ENCODE results near the gene SNX8. TPM values are rescaled to one million over a fixed set of nuclear protein-coding genes. Genes with fewer than 3 reads are reported as not detected.

SNX8 gene
- total RNA-seq, 2 donors from 2014 or later: 53.0 to 53.2 TPM

GRCh38 chr7:2218444-2218785 is 95.8 kb downstream of the SNX8 start:
- H3K9ac ChIP-seq (ENCODE audit: extremely low read depth, low read length, poor library complexity, severe bottlenecking): no peak overlapping the region
- no peaks in the 10 kb centered on the region for H3K27me3 ChIP-seq (ENCODE audit: control insufficient read depth, insufficient read depth, low read length, poor library complexity, severe bottlenecking)
- no peaks in the 10 kb centered on the region for H3K9me3 ChIP-seq (ENCODE audit: control insufficient read depth, low read length)
- WGBS, 2 experiments (ENCODE audit: insufficient coverage in 1 of 2, insufficient read length in 1 of 2): 88 to 94% methylated on average over 6 to 9 of the region's 9 CpGs
- Mint-ChIP-seq H3K27ac (no peak overlapping the region), H3K36me3 (ENCODE audit: low read depth) (peaks cover 72% of the 10 kb centered on the region), H3K4me1 (peaks cover 5% of the 10 kb centered on the region), H3K4me3 (no peak overlapping the region), H3K27me3 (ENCODE audit: insufficient read depth) (no peaks in the 10 kb centered on the region), H3K9me3 (no peaks in the 10 kb centered on the region)
- H3K27ac ChIP-seq (ENCODE audit: low read depth, low read length): no peak overlapping the region
- peaks cover 65% of the 10 kb centered on the region for H3K36me3 ChIP-seq (ENCODE audit: control insufficient read depth, insufficient read depth, low read length)
- DNase-seq: no peak
- H3K4me3 ChIP-seq (ENCODE audit: low read length): no peak overlapping the region
- no peak for TF ChIP-seq CTCF (conservative IDR thresholded peaks at IDR 0.05)
- no peaks in the 10 kb centered on the region for H3K4me1 ChIP-seq (ENCODE audit: control insufficient read depth, insufficient read depth, low read length)

- Mint-ChIP-seq H3K4me1 (peaks cover 5% of the 10 kb centered on the region), H3K4me3 (no peak overlapping the region), H3K9me3 (no peaks in the 10 kb centered on the region), H3K36me3 (ENCODE audit: low read depth) (peaks cover 74% of the 10 kb centered on the region), H3K27ac (no peak overlapping the region), H3K27me3 (ENCODE audit: insufficient read depth) (no peaks in the 10 kb centered on the region)
- no peaks in the 10 kb centered on the region for H3K9me3 ChIP-seq (ENCODE audit: control insufficient read depth, low read length)
- no peak for TF ChIP-seq CTCF (conservative IDR thresholded peaks at IDR 0.05)
- H3K4me3 ChIP-seq (ENCODE audit: low read length): no peak overlapping the region
- H3K27me3 ChIP-seq (ENCODE audit: control insufficient read depth, insufficient read depth, low read length, poor library complexity, severe bottlenecking): no peaks in the 10 kb centered on the region
- H3K4me1 ChIP-seq (ENCODE audit: control insufficient read depth, insufficient read depth, low read length): no peaks in the 10 kb centered on the region
- 91 to 92% methylated on average over 12 to 19 of the region's 19 CpGs for WGBS, 2 experiments (ENCODE audit: insufficient coverage in 1 of 2, insufficient read length in 1 of 2)
- no peak for DNase-seq
- H3K9ac ChIP-seq (ENCODE audit: extremely low read depth, low read length, poor library complexity, severe bottlenecking): no peak overlapping the region
- no peak overlapping the region for H3K27ac ChIP-seq (ENCODE audit: low read depth, low read length)
- H3K36me3 ChIP-seq (ENCODE audit: control insufficient read depth, insufficient read depth, low read length): peaks cover 68% of the 10 kb centered on the region
Observed at GRCh38 chr7:2217716-2218443, 96.4 kb downstream of the SNX8 start.

GRCh38 chr7:2217206-2217605 is 97.0 kb downstream of the SNX8 start:
- no peak for DNase-seq
- H3K27ac Mint-ChIP-seq: no peak overlapping the region
- TF ChIP-seq CTCF (conservative IDR thresholded peaks at IDR 0.05): no peak
- Histone ChIP-seq H3K9ac (ENCODE audit: extremely low read depth, low read length, poor library complexity, severe bottlenecking) (no peak overlapping the region), H3K36me3 (ENCODE audit: control insufficient read depth, insufficient read depth, low read length) (peaks cover 74% of the 10 kb centered on the region), H3K27ac (ENCODE audit: low read depth, low read length) (no peak overlapping the region), H3K4me1 (ENCODE audit: control insufficient read depth, insufficient read depth, low read length) (no peaks in the 10 kb centered on the region), H3K4me3 (ENCODE audit: low read length) (no peak overlapping the region), H3K27me3 (ENCODE audit: control insufficient read depth, insufficient read depth, low read length, poor library complexity, severe bottlenecking) (no peaks in the 10 kb centered on the region), H3K9me3 (ENCODE audit: control insufficient read depth, low read length) (no peaks in the 10 kb centered on the region)
- H3K4me3 Mint-ChIP-seq: no peak overlapping the region
- no peaks in the 10 kb centered on the region for H3K9me3 Mint-ChIP-seq
- 89 to 91% methylated on average over 6 to 10 of the region's 10 CpGs for WGBS, 2 experiments (ENCODE audit: insufficient coverage in 1 of 2, insufficient read length in 1 of 2)
- no peaks in the 10 kb centered on the region for H3K27me3 Mint-ChIP-seq (ENCODE audit: insufficient read depth)
- H3K4me1 Mint-ChIP-seq: peaks cover 5% of the 10 kb centered on the region
- H3K36me3 Mint-ChIP-seq (ENCODE audit: low read depth): peaks cover 74% of the 10 kb centered on the region

Measured in endodermal cell (in vitro differentiated cells).